ENCODE measurements around the gene IGFLR1.
A peak's percentile ranks its signal among the peaks of the same experiment; 100 is the strongest.

The IGFLR1 gene

GRCh38 chr19:35767288-35768081, 25.2 kb upstream of the IGFLR1 start:
- Histone ChIP-seq H3K9ac (ENCODE audit: insufficient read length, low read depth) (peak overlapping the region; percentile 56), H3K4me3 (ENCODE audit: insufficient read length, low read depth) (no peak overlapping the region), H3K27me3 (ENCODE audit: insufficient read depth, insufficient read length) (no peaks in the 10 kb centered on the region), H3K4me1 (ENCODE audit: insufficient read depth, insufficient read length) (peaks cover 6% of the 10 kb centered on the region), H3K36me3 (ENCODE audit: insufficient read depth, insufficient read length, low read length) (peaks cover 31% of the 10 kb centered on the region), H3K9me3 (ENCODE audit: insufficient read depth, low read length) (no peaks in the 10 kb centered on the region)
- DNase-seq (ENCODE audit: low read depth, low spot score) = no peak
- TF ChIP-seq ZNF274 (IDR thresholded peaks at IDR 0.05; ENCODE audit: low read depth, low read length) = no peak
- no peak for TF ChIP-seq SUZ12 (IDR thresholded peaks at IDR 0.05; ENCODE audit: extremely low read depth, insufficient read depth, insufficient read length)
- no peak for TF ChIP-seq YY1 (IDR thresholded peaks at IDR 0.05; ENCODE audit: insufficient read depth, insufficient read length)

- Histone ChIP-seq H3K9me3 (ENCODE audit: insufficient read depth, low read length) (no peaks in the 10 kb centered on the region), H3K9ac (ENCODE audit: insufficient read length, low read depth) (no peak overlapping the region), H3K4me1 (ENCODE audit: insufficient read depth, insufficient read length) (peaks cover 6% of the 10 kb centered on the region), H3K4me3 (ENCODE audit: insufficient read length, low read depth) (no peak overlapping the region), H3K36me3 (ENCODE audit: insufficient read depth, insufficient read length, low read length) (peaks cover 39% of the 10 kb centered on the region), H3K27me3 (ENCODE audit: insufficient read depth, insufficient read length) (no peaks in the 10 kb centered on the region)
- TF ChIP-seq SUZ12 (IDR thresholded peaks at IDR 0.05; ENCODE audit: extremely low read depth, insufficient read depth, insufficient read length) (no peak), ZNF274 (IDR thresholded peaks at IDR 0.05; ENCODE audit: low read depth, low read length) (no peak), YY1 (IDR thresholded peaks at IDR 0.05; ENCODE audit: insufficient read depth, insufficient read length) (no peak)
- DNase-seq (ENCODE audit: low read depth, low spot score) = no peak
Measured at GRCh38 chr19:35766571-35767104, 24.4 kb upstream of the IGFLR1 start.

DNA sequence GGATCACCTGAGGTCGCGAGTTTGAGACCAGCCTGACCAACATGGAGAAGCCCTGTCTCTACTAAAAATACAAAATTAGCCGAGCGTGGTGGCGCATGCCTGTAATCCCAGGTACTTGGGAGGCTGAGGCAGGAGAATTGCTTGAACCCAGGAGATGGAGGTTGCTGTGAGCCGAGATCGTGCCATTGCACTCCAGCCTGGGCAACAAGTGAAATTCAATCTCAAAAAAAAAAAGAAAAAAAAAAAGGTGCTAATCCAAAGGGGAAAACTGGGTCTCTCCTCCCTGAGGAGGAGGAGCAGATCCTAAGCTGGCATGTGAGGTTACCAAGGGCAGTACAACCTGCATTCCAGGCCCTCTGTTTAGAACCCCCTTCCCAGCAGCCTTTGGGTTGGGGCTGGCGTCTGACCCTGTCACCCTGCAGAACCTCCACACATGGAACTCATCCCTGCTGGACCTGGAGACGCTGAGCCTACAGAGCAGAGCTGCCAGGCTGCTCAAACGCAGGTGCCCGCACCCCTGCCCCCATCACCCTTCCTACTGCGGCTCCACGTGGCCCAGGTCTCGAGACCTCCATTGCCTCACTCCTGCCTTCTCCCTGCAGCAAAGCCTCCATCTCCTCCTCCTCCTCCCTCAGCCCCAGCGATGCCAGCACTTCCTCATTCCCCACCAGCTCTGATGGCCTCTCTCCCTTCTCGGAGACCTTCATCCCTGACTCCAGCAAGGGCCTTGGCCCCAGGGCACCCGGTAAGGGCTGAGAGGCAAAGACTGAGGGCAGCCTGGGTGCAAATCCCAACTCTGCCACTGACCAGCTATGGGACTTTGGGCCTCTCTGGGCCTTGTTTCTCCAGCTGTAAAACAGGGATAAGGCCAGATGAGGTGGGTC, 22.4 kb upstream of the IGFLR1 start:
- Histone ChIP-seq H3K9me3 (ENCODE audit: insufficient read depth, low read length) (no peaks in the 10 kb centered on the region), H3K4me3 (ENCODE audit: insufficient read length, low read depth) (no peak overlapping the region), H3K4me1 (ENCODE audit: insufficient read depth, insufficient read length) (peaks cover 8% of the 10 kb centered on the region), H3K27me3 (ENCODE audit: insufficient read depth, insufficient read length) (no peaks in the 10 kb centered on the region), H3K9ac (ENCODE audit: insufficient read length, low read depth) (no peak overlapping the region), H3K36me3 (ENCODE audit: insufficient read depth, insufficient read length, low read length) (peaks cover 54% of the 10 kb centered on the region)
- no peak for TF ChIP-seq YY1 (IDR thresholded peaks at IDR 0.05; ENCODE audit: insufficient read depth, insufficient read length)
- no peak for TF ChIP-seq ZNF274 (IDR thresholded peaks at IDR 0.05; ENCODE audit: low read depth, low read length)
- TF ChIP-seq SUZ12 (IDR thresholded peaks at IDR 0.05; ENCODE audit: extremely low read depth, insufficient read depth, insufficient read length) = no peak
- no peak for DNase-seq (ENCODE audit: low read depth, low spot score)

DNA sequence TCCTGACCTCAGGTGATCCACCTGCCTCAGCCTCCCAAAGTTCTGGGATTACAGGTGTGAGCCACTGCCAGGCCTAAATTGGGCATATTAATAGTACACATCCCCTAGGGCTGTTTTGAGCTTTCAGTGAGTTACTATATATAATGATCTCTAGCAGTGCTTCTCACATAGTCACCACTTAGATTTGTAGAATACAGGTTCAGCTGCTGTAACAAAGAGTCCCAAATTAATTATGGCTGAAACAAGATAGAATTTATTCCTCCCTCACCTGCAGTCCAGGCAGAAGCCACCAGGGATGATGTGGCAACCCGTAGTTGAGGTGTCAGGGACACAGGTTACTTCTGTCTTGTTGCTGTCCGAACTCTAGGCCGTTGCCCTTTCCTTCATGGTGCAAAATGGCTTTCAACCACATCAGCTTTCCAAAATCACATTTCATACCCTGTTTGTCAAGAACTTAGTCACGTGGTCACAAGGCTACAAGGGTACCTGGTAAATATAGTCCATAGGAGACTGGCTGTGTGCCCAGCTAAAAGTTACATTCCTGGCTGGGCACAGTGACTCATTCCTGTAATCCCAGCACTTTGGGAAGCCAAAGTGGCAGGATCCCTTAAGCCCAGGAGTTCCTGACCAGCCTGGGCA, 18.6 kb upstream of the IGFLR1 start:
- no peak overlapping the region for H3K4me3 ChIP-seq (ENCODE audit: insufficient read length, low read depth)
- no peak overlapping the region for H3K9ac ChIP-seq (ENCODE audit: insufficient read length, low read depth)
- no peaks in the 10 kb centered on the region for H3K27me3 ChIP-seq (ENCODE audit: insufficient read depth, insufficient read length)
- H3K9me3 ChIP-seq (ENCODE audit: insufficient read depth, low read length) = no peaks in the 10 kb centered on the region
- no peak for TF ChIP-seq ZNF274 (IDR thresholded peaks at IDR 0.05; ENCODE audit: low read depth, low read length)
- TF ChIP-seq YY1 (IDR thresholded peaks at IDR 0.05; ENCODE audit: insufficient read depth, insufficient read length) = no peak
- no peak for TF ChIP-seq SUZ12 (IDR thresholded peaks at IDR 0.05; ENCODE audit: extremely low read depth, insufficient read depth, insufficient read length)
- DNase-seq (ENCODE audit: low read depth, low spot score) = no peak
- H3K4me1 ChIP-seq (ENCODE audit: insufficient read depth, insufficient read length) = peaks cover 4% of the 10 kb centered on the region
- H3K36me3 ChIP-seq (ENCODE audit: insufficient read depth, insufficient read length, low read length) = peaks cover 50% of the 10 kb centered on the region

DNA sequence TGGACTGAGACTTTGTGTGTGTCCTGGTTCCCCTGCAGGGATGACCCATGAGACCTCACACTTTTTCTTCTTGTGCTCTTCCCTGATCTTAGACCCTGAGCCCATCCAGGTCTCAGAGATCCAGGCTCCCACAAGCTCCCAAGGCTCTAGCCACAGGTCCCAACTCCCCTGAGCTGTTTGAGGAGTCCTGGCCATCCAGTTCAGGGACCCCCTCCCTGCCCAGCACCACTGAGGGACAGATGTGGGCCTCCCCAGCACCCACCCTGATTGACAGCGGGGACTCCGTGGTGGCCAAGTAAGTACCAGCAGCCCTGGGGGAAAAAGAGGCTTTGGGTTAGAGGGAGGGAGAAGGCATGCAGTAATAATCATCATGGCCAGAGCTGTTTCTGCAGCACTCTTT, 17.4 kb upstream of the IGFLR1 start:
- no peak overlapping the region for H3K4me3 ChIP-seq (ENCODE audit: insufficient read length, low read depth)
- no peak for TF ChIP-seq YY1 (IDR thresholded peaks at IDR 0.05; ENCODE audit: insufficient read depth, insufficient read length)
- no peak for TF ChIP-seq SUZ12 (IDR thresholded peaks at IDR 0.05; ENCODE audit: extremely low read depth, insufficient read depth, insufficient read length)
- H3K36me3 ChIP-seq (ENCODE audit: insufficient read depth, insufficient read length, low read length) = peaks cover 46% of the 10 kb centered on the region
- H3K9me3 ChIP-seq (ENCODE audit: insufficient read depth, low read length) = no peaks in the 10 kb centered on the region
- no peak overlapping the region for H3K9ac ChIP-seq (ENCODE audit: insufficient read length, low read depth)
- no peaks in the 10 kb centered on the region for H3K27me3 ChIP-seq (ENCODE audit: insufficient read depth, insufficient read length)
- DNase-seq (ENCODE audit: low read depth, low spot score) = no peak
- H3K4me1 ChIP-seq (ENCODE audit: insufficient read depth, insufficient read length) = peaks cover 4% of the 10 kb centered on the region

- peaks cover 4% of the 10 kb centered on the region for H3K4me1 ChIP-seq (ENCODE audit: insufficient read depth, insufficient read length)
- H3K9me3 ChIP-seq (ENCODE audit: insufficient read depth, low read length) = no peaks in the 10 kb centered on the region
- peak; percentile 95 for DNase-seq (ENCODE audit: low read depth, low spot score)
- TF ChIP-seq SUZ12 (IDR thresholded peaks at IDR 0.05; ENCODE audit: extremely low read depth, insufficient read depth, insufficient read length) (no peak), ZNF274 (IDR thresholded peaks at IDR 0.05; ENCODE audit: low read depth, low read length) (no peak), YY1 (IDR thresholded peaks at IDR 0.05; ENCODE audit: insufficient read depth, insufficient read length) (no peak)
- H3K4me3 ChIP-seq (ENCODE audit: insufficient read length, low read depth) = peak within 1 kb of the TSS; percentile 97
- peak within 1 kb of the TSS; percentile 98 for H3K9ac ChIP-seq (ENCODE audit: insufficient read length, low read depth)
- no peaks in the 10 kb centered on the region for H3K27me3 ChIP-seq (ENCODE audit: insufficient read depth, insufficient read length)
- peaks cover 53% of the 10 kb centered on the region for H3K36me3 ChIP-seq (ENCODE audit: insufficient read depth, insufficient read length, low read length)
Measured at GRCh38 chr19:35757749-35758608, 15.7 kb upstream of the IGFLR1 start, which contains the start of gene PROSER3. Gene PROSER3, plus strand, starts transcription at chr19:35758176. Its CDS starts 40 bp downstream, at chr19:35758216.
